Upper lobe of left lung (tissue), 6 donors: Measurements from ENCODE around the gene JARID2. TPM values are rescaled to one million over a fixed set of nuclear protein-coding genes. Genes with fewer than 3 reads are reported as not detected.

Source experiments
- ATAC-seq, 2 donors: fragments of 200-7000 bp; cut with Tn5 transposase; one replicate each; pipeline ENCODE4 v1.9.1; 2022; ENCODE audit warnings: mild to moderate bottlenecking in 2 of 2, moderate library complexity in 2 of 2; ENCODE audit not compliant: low FRiP score in 2 of 2
- DNase-seq, 2 donors: peaks; one replicate each; pipeline ENCODE4 v3.0.0-alpha.2; 2019 to 2020
- H3K27ac ChIP-seq, 4 donors: fragments of 200-600 bp; sonication (generic); one replicate each; pipeline ENCODE4 v1.5.1; 2016 to 2019
- H3K27me3 ChIP-seq, 4 donors: fragments of 200-600 bp; sonication (generic); one replicate each; pipeline ENCODE4 v1.5.1; 2017 to 2019
- H3K36me3 ChIP-seq, 4 donors: fragments of 200-600 bp; sonication (generic); one replicate each; pipeline ENCODE4 v1.5.1; 2016 to 2019
- H3K4me1 ChIP-seq, 4 donors: fragments of 200-600 bp; sonication (generic); one replicate each; pipeline ENCODE4 v1.5.1; 2018 to 2019
- H3K4me3 ChIP-seq, 4 donors: fragments of 200-600 bp; sonication (generic); one replicate each; pipeline ENCODE4 v1.5.1; 2017 to 2019; ENCODE audit warnings: mild to moderate bottlenecking in 2 of 4, moderate library complexity in 1 of 4
- H3K9me3 ChIP-seq, 4 donors: fragments of 200-600 bp; sonication (generic); one replicate each; pipeline ENCODE4 v1.5.1; 2018 to 2019
- EP300 ChIP-seq, 4 donors: sonication (generic); formaldehyde crosslinking; IDR thresholded peaks; one replicate each; pipeline ENCODE4 v1.5.1; 2017; ENCODE audit warnings: antibody characterized with exemption in 4 of 4, control low read depth in 2 of 4
- POLR2A ChIP-seq, 4 donors: fragments of 450-650 bp; IDR thresholded peaks; one replicate each; pipeline ENCODE4 v1.5.1; 2016 to 2017; ENCODE audit warnings: antibody characterized with exemption in 4 of 4, mild to moderate bottlenecking in 2 of 4
- POLR2AphosphoS5 ChIP-seq, 2 donors: sonication (generic); formaldehyde crosslinking; IDR thresholded peaks; one replicate each; pipeline ENCODE4 v1.5.1; 2017; ENCODE audit warnings: antibody characterized with exemption in 2 of 2
- WGBS, 2 donors: methylation state at CpG; one replicate each; pipeline ENCODE4 v1.1.5; 2017 to 2018; 5-methylcytosine and 5-hydroxymethylcytosine counted together
- total RNA-seq, 6 donors: library from RNA; depleted of rRNA in 4 of 6; stranded (reverse); fragments of >200 nt in 4 of 6; gene quantifications; one replicate each; pipeline versions ENCODE4 v1.1.0 to v1.2.1, GENCODE V29; 2016 to 2021
- TF ChIP-seq, protein P1 (sequence below), 6 experiments: fragments of 450-650 bp in 4 of 6; fragments of 200-600 bp in 2 of 6; sonication (generic) in 2 of 6; IDR thresholded peaks; one replicate each; pipeline ENCODE4 v1.5.1; 2016 to 2019; ENCODE audit warnings: antibody characterized with exemption in 6 of 6
- donor health status: DM: no; HTN: no; CAD: no; lungs with moderate emphysema.
- donor health status: DM: no; HTN: yes; CAD: no; lungs with severe emphysema.

The JARID2 gene
- total RNA-seq, 6 donors from 2014 or later: 9.6 to 37.7 (median 16.4) TPM

DNA sequence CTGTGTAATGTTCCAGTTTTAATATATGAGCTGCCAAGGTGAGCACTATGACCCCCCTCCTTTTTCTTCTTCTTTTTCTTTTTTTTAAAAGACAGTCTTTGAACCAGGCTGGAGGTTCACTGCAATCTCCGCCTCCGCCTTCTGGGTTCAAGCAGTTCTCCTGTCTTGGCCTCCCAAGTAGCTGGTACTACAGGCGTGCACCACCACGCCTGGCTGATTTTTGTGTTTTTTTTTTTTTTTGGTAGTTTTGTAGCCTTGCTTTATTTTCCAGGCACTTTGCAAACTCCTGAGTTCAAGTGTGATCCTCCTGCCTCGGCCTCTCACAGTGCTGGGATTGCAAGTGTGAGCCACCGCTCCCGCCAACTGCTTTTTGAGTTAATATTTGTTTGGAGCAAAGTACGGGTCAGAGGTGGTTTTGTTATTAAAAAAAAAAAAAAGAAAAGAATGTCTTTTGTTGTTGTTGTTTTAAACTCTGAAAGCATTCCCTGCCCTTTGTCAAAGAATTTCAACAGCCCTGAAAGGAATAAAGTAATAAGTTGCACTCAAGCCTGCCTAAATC is 78.6 kb downstream of the JARID2 start:
- ATAC-seq (no peak), DNase-seq (no peak)
- no peaks in the 10 kb centered on the region for H3K27me3 ChIP-seq
- WGBS, 2 donors: 84 to 91% methylated on average over 8 of the region's 8 CpGs
- H3K4me3 ChIP-seq: no peak overlapping the region
- no peaks in the 10 kb centered on the region for H3K36me3 ChIP-seq
- peaks cover 11 to 33% (median 15%) of the 10 kb centered on the region in 4 donors for H3K4me1 ChIP-seq
- H3K27ac ChIP-seq: no peak overlapping the region
- H3K9me3 ChIP-seq: no peaks in the 10 kb centered on the region
- no peak for TF ChIP-seq EP300 (IDR thresholded peaks at IDR 0.05)
- no peak for TF ChIP-seq POLR2AphosphoS5 (IDR thresholded peaks at IDR 0.05)
- no peak for TF ChIP-seq POLR2A (IDR thresholded peaks at IDR 0.05)
- TF ChIP-seq, protein P1, sequence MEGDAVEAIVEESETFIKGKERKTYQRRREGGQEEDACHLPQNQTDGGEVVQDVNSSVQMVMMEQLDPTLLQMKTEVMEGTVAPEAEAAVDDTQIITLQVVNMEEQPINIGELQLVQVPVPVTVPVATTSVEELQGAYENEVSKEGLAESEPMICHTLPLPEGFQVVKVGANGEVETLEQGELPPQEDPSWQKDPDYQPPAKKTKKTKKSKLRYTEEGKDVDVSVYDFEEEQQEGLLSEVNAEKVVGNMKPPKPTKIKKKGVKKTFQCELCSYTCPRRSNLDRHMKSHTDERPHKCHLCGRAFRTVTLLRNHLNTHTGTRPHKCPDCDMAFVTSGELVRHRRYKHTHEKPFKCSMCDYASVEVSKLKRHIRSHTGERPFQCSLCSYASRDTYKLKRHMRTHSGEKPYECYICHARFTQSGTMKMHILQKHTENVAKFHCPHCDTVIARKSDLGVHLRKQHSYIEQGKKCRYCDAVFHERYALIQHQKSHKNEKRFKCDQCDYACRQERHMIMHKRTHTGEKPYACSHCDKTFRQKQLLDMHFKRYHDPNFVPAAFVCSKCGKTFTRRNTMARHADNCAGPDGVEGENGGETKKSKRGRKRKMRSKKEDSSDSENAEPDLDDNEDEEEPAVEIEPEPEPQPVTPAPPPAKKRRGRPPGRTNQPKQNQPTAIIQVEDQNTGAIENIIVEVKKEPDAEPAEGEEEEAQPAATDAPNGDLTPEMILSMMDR (IDR thresholded peaks at IDR 0.05): no peak

DNA sequence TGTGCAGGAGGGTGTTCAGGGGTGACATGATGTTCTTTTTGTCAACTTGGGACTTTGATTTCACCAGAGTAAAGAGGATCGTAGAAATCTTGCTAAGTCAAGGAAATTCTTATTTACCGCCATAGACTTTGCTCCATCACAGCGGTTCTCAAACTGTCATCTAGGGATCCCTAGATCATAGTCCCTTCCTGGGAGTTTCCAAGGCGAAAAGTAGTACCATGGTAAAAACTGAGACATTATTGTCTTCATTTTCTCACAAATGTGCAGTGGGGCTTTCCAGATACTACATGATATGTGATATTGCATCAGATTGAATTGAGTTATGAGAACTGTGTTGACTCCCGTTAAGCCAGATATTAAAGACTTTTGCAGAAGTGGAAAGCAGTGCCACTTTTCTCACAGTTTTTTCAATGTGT is 79.7 kb downstream of the JARID2 start:
- WGBS, 2 donors: 75 to 79% methylated on average over 5 of the region's 5 CpGs
- Histone ChIP-seq H3K9me3 (no peaks in the 10 kb centered on the region), H3K4me3 (no peak overlapping the region), H3K27me3 (no peaks in the 10 kb centered on the region), H3K27ac (no peak overlapping the region), H3K4me1 (peaks cover 14 to 36% (median 18%) of the 10 kb centered on the region in 4 donors), H3K36me3 (no peaks in the 10 kb centered on the region)
- TF ChIP-seq POLR2AphosphoS5 (IDR thresholded peaks at IDR 0.05) (no peak), EP300 (IDR thresholded peaks at IDR 0.05) (no peak)
- TF ChIP-seq, protein P1 (IDR thresholded peaks at IDR 0.05): no peak
- ATAC-seq (no peak), DNase-seq (no peak)

DNA sequence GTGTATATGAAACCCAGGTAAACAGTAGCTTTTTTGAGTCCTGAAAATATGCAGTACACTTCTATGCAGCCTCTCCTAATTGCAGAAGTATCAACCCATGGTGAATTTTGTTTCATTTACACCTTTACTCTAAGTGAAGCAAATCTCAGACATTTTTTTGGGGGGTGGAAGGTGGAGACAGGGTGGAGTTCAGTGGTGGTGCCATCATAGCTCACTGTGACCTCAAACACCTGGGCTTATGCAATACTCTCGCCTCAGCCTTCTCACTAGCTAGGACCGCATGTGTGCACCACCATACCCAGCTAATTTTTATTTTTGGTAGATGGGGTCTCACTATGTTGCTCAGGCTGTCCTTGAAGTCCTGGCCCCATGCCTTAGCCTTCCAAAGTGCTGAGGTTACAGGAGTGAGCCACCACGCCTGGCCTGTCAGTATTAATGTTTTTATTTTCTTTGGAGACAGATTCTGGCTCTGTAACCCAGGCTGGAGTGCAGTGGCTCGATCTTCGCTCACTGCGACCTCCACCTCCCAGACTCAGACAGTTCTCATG is 80.3 kb downstream of the JARID2 start:
- Histone ChIP-seq H3K4me1 (peaks cover 14 to 36% (median 23%) of the 10 kb centered on the region in 4 donors), H3K9me3 (no peaks in the 10 kb centered on the region)

DNA sequence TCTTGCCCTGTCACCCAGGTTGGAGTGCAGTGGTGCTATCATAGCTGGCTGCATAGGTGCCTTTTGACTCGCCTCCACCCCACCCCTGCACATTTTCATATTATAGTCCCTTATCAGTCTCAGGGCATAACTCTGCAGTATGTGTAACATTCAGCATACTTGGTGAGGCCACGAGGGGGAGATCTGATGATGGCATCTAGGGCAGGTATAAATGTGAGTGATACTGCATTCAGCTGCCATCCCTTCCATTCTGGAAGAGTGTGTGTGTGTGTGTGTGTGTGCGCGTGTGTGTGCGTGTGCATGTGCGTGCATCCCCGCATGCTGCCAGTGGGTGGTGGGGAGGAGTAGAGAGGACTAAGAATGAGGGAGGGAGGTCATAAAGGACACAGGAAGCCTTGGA is 81.4 kb downstream of the JARID2 start:
- peaks cover 14 to 36% (median 30%) of the 10 kb centered on the region in 4 donors for H3K4me1 ChIP-seq
- ATAC-seq: peak; percentile 17 to 62
- 66 to 75% methylated on average over 7 of the region's 7 CpGs for WGBS, 2 donors

More for the DNA sequence above, 80.3 kb downstream of the JARID2 start:
- Histone ChIP-seq H3K4me3 (no peak overlapping the region), H3K27me3 (no peaks in the 10 kb centered on the region), H3K27ac (no peak overlapping the region), H3K36me3 (no peaks in the 10 kb centered on the region)
- WGBS, 2 donors: 75 to 85% methylated on average over 6 of the region's 6 CpGs
- ATAC-seq (no peak), DNase-seq (no peak)
- TF ChIP-seq EP300 (IDR thresholded peaks at IDR 0.05): no peak
- TF ChIP-seq POLR2AphosphoS5 (IDR thresholded peaks at IDR 0.05): no peak
- TF ChIP-seq, protein P1 (IDR thresholded peaks at IDR 0.05): no peak
- no peak for TF ChIP-seq POLR2A (IDR thresholded peaks at IDR 0.05)

More for the DNA sequence above, 81.4 kb downstream of the JARID2 start:
- TF ChIP-seq POLR2AphosphoS5 (IDR thresholded peaks at IDR 0.05): no peak
- TF ChIP-seq, protein P1 (IDR thresholded peaks at IDR 0.05): peak in 3 of 6 experiments; percentile 10 to 46 (median 32)
- H3K27ac ChIP-seq: no peak overlapping the region
- no peaks in the 10 kb centered on the region for H3K27me3 ChIP-seq
- H3K4me3 ChIP-seq: no peak overlapping the region
- peak in 1 of 2 donors; percentile 36 for DNase-seq
- no peaks in the 10 kb centered on the region for H3K36me3 ChIP-seq
- no peaks in the 10 kb centered on the region for H3K9me3 ChIP-seq
